K562 (cell line): ENCODE results near the gene GP2. TPM values are rescaled to one million over a fixed set of nuclear protein-coding genes. Genes with fewer than 3 reads are reported as not detected.

Experiments
- FOSL1 ChIP-seq: fragments of 200-800 bp; sonication (Bioruptor generic); conservative IDR thresholded peaks from 2 replicates; pipeline ENCODE4 v1.6.1; 2016; ENCODE audit warnings: missing genetic modification characterization, missing compliant biosample characterization
- HMGN3 ChIP-seq: IDR thresholded peaks from 2 replicates; pipeline ENCODE4 v1.6.1; 2011; ENCODE audit warnings: borderline replicate concordance, low read depth, mild to moderate bottlenecking, mixed read lengths, low read length; ENCODE audit not compliant: insufficient read length; ENCODE audit errors: extremely low read depth
- JUN ChIP-seq, 2 experiments: sonication (generic) in 1 of 2; formaldehyde crosslinking in 1 of 2; IDR thresholded peaks; 2 replicates each; pipeline versions ENCODE4 v1.6.1 to v1.8.0; 2012 to 2022; ENCODE audit warnings: borderline replicate concordance in 2 of 2, mild to moderate bottlenecking in 2 of 2, improper control_type of control experiment in 1 of 2, low read depth in 1 of 2, low read length in 1 of 2, missing genetic modification reagents in 1 of 2
- MAFK ChIP-seq: IDR thresholded peaks from 2 replicates; pipeline ENCODE4 v1.6.1; 2011; ENCODE audit warnings: low read length, improper control_type of control experiment
- POLR2G ChIP-seq: fragments of 200-400 bp; formaldehyde crosslinking; IDR thresholded peaks from 2 replicates; pipeline ENCODE4 v1.6.1; 2017; ENCODE audit warnings: low read depth, mild to moderate bottlenecking, antibody characterized with exemption, low read length, moderate library complexity
- SOX6 ChIP-seq: fragments of 450-650 bp; IDR thresholded peaks from 2 replicates; pipeline ENCODE4 v1.6.1; 2014; ENCODE audit warnings: mild to moderate bottlenecking
- TRIM24 ChIP-seq, 2 experiments: fragments of 450-650 bp; IDR thresholded peaks; 2 replicates each; pipeline ENCODE4 v1.6.1; 2016
- ZBTB40 ChIP-seq, 2 experiments: fragments of 450-650 bp in 1 of 2; sonication (generic) in 1 of 2; formaldehyde crosslinking in 1 of 2; IDR thresholded peaks; 2 replicates each; pipeline versions ENCODE4 v1.7.1 to v1.9.0; 2016 to 2022; ENCODE audit warnings: inconsistent platforms in 1 of 2, mild to moderate bottlenecking in 1 of 2, missing genetic modification reagents in 1 of 2
- polyA plus RNA-seq, 8 experiments: library from polyadenylated mRNA; depleted of rRNA in 4 of 8; stranded (reverse) in 5 of 8; unstranded in 3 of 8; fragments of >200 nt; fragmentation: Nextera tagmentation in 2 of 8; fragmentation: Illumina TruSeq in 1 of 8; extraction: Ambion mirVana in 2 of 8; extraction: Trizol in 1 of 8; gene quantifications; 2 replicates each; pipeline versions ENCODE4 v1.2.1 to v1.2.3, GENCODE V29; 2011 to 2014; ENCODE audit warnings: inconsistent platforms in 1 of 8, missing spikeins in 1 of 8
- total RNA-seq, 7 experiments: library from RNA; depleted of rRNA in 6 of 7; stranded (reverse); fragments of >200 nt in 6 of 7; fragmentation: Illumina TruSeq in 2 of 7; extraction: Trizol in 2 of 7; gene quantifications; 2 replicates each; pipeline versions ENCODE4 v1.2.1 to v1.2.3, GENCODE V29; 2011 to 2021; ENCODE audit warnings: low replicate concordance in 1 of 7

The GP2 gene
- total and polyA plus RNA-seq, 9 of the 15 experiments (the other 6 are each of a cell fraction or from before 2014, with no cell fraction given) = 5.9 TPM; not detected in 8

DNA sequence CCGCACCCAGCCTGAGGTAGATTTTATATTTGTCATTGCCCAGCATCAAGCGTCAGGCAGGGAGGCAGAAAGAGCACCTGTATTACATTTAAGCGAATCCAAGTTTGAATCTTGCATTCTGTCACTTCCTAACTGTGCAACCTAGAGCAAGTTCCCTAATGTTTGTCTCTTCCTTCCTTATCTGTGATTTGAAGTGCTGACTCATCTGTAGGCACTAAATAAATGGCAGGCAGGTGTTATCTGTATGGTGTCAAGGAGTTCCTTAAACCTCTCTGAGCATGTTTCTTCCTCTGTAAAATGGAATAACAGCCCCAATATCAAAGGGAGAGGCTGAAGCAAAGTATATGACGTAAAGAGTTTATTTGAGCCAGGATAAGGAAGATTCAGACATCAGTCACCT is 24.3 kb downstream of the GP2 start (continued):
- TF ChIP-seq HMGN3 = no peak
- peak; percentile 51; the same call in 1 of the 2 replicates for TF ChIP-seq SOX6
- TF ChIP-seq JUN (IDR thresholded peaks at IDR 0.05; ENCODE audit: borderline replicate concordance, low read depth, low read length) = peak; percentile 42; the same call in 1 of the 2 replicates
- TF ChIP-seq JUN (CRISPR knock-in tag; IDR thresholded peaks at IDR 0.05; ENCODE audit: borderline replicate concordance) = no peak
- 0 out of 2 replicates have a peak, but pooled peaks have one; percentile 58 for TF ChIP-seq ZBTB40 (IDR thresholded peaks at IDR 0.05)
- TF ChIP-seq ZBTB40 (CRISPR knock-in tag; IDR thresholded peaks at IDR 0.05) = no peak
- no peak for TF ChIP-seq POLR2G
- TF ChIP-seq MAFK = peak; percentile 85
- TF ChIP-seq FOSL1 (tag) = peak; percentile 82
- peak in 1 of 2 experiments; percentile 30; a peak in 1 of 4 replicates for TF ChIP-seq TRIM24 (IDR thresholded peaks at IDR 0.05)
